ENCODE data around the gene ADGRE3.

- TF ChIP-seq SMC3 (IDR thresholded peaks at IDR 0.05; ENCODE audit: low read depth, low read length) (no peak), CTCF (conservative IDR thresholded peaks at IDR 0.05; ENCODE audit: low read depth, low read length) (no peak), POLR2A (IDR thresholded peaks at IDR 0.05; ENCODE audit: low read depth, low read length) (no peak), RAD21 (IDR thresholded peaks at IDR 0.05; ENCODE audit: low read length) (no peak), USF2 (IDR thresholded peaks at IDR 0.05; ENCODE audit: low read depth, low read length) (no peak), MAZ (IDR thresholded peaks at IDR 0.05; ENCODE audit: borderline replicate concordance, low read depth, low read length) (no peak)
These were observed 20.8 kb upstream of the ADGRE3 start for GRCh38 chr19:14695471-14695870.
